Uterus (tissue), 2 donors: ENCODE data around the gene NRXN2.

ENCODE experiments used
- POLR2A ChIP-seq, 2 donors: fragments of 450-650 bp; IDR thresholded peaks; one replicate each; pipeline ENCODE4 v1.6.1; 2016; ENCODE audit warnings: antibody characterized with exemption in 2 of 2, mild to moderate bottlenecking in 1 of 2, moderate library complexity in 1 of 2
- TF ChIP-seq, protein P1 (sequence below), 4 experiments: fragments of 200-600 bp in 2 of 4; fragments of 450-650 bp in 2 of 4; sonication (generic) in 2 of 4; IDR thresholded peaks; one replicate each; pipeline ENCODE4 v1.5.1; 2016 to 2019; ENCODE audit warnings: antibody characterized with exemption in 4 of 4, mild to moderate bottlenecking in 2 of 4, moderate library complexity in 1 of 4

DNA sequence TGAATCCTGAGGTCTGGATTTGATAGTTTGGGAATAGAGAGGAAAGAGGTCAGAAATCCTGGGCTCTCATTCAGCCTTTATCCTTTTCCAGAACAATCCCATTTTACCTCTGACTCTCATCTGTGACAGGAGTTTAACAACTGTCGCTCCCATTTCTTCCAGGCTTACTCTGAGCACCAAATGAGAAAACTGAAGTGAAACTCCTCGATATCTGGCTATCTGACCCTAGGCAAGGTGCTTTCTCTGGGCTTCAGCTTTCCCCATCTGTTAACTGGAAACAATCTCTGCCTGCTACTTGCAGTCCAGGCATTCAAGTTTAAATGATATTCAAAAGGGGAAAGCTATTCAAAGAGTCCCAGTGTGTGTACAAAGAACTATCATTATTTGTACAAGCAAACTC is 50.1 kb downstream of the NRXN2 start:
- TF ChIP-seq, protein P1, sequence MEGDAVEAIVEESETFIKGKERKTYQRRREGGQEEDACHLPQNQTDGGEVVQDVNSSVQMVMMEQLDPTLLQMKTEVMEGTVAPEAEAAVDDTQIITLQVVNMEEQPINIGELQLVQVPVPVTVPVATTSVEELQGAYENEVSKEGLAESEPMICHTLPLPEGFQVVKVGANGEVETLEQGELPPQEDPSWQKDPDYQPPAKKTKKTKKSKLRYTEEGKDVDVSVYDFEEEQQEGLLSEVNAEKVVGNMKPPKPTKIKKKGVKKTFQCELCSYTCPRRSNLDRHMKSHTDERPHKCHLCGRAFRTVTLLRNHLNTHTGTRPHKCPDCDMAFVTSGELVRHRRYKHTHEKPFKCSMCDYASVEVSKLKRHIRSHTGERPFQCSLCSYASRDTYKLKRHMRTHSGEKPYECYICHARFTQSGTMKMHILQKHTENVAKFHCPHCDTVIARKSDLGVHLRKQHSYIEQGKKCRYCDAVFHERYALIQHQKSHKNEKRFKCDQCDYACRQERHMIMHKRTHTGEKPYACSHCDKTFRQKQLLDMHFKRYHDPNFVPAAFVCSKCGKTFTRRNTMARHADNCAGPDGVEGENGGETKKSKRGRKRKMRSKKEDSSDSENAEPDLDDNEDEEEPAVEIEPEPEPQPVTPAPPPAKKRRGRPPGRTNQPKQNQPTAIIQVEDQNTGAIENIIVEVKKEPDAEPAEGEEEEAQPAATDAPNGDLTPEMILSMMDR (IDR thresholded peaks at IDR 0.05) = no peak
- no peak for TF ChIP-seq POLR2A (IDR thresholded peaks at IDR 0.05)
